ENCODE results near the gene RAB5A.

DNA sequence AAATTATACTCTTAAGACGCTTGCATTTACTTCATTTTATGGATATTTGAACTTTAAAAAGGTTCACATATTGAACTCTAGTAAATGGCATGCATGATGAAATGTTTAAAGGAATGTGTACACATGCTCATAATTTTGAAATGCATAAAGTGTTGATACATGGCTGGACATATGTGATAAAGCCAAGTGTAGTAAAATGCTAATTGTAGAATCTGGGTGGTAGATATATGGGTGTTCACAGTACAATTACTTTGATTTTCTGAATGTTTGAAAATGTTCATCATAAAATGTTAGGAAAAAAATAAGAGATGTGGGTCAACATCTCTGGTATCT, 8.6 kb upstream of the RAB5A start:
- TF ChIP-seq CTCF (IDR thresholded peaks at IDR 0.05; ENCODE audit: low read depth, low read length) (no peak), POLR2A (IDR thresholded peaks at IDR 0.05; ENCODE audit: extremely low read depth, insufficient read length) (no peak), MAX (IDR thresholded peaks at IDR 0.05; ENCODE audit: low read depth, low read length) (no peak), MYC (IDR thresholded peaks at IDR 0.05; ENCODE audit: low read depth, low read length) (no peak)

All from NB4 (cell line).